G401.6 (cell line): ENCODE results near the gene DTWD1.
"Not testable (repeated sequence)": the region's sequence is repeated elsewhere in the genome, so short reads cannot be mapped to it uniquely, and the experiment has no call there.

Source experiments
- FAIRE-seq: peaks from 2 replicates; lab custom pipeline; 2012; peaks lifted over from hg19 to GRCh38; lab: Jason Lieb, UNC

Gene DTWD1, protein sequence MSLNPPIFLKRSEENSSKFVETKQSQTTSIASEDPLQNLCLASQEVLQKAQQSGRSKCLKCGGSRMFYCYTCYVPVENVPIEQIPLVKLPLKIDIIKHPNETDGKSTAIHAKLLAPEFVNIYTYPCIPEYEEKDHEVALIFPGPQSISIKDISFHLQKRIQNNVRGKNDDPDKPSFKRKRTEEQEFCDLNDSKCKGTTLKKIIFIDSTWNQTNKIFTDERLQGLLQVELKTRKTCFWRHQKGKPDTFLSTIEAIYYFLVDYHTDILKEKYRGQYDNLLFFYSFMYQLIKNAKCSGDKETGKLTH

DNA sequence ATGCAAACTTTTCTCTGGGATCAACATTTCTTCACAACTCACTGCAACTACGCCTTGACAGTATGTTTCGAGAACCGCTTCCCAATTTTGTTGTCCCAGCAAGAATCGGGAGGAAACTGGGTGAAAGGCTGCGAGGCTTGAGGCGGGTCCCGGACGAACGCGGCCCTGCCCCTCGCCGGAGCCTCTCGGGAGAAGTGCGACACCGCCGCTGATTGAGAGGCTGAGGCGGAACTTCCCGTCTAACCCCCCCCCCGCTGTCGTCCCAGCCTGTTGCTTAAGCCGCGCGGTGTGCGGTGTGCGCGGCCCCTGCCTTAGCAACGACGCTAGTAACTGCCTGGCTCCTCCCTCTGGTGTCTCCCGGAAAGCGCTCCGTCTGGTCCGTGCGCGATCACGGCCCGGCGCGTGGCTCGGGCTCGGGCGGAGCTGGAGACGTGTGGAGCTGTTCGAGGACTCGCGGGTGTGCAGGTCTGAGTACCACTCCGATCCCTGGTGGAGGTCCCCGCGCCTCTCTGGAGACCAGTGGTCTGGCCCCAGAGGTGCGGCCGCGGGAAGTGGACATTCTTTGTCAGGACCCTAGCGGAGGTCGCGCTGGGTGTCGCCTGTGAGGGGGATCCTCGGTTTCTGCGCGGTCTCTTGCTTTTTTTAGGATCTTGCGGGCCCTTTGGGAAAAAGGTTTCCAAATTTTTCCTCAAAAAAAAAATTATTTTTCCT is at the start of gene DTWD1, which contains the start of gene FAM227B:
TSS of gene DTWD1 (plus strand) at position 391 of the 711 bp plus-strand sequence. CDS start 4,120 bp downstream, outside the sequence.
TSS of gene FAM227B (minus strand) at position 161 of the 711 bp plus-strand sequence. CDS start 5,647 bp downstream, outside the sequence.
- FAIRE-seq = peak; percentile 94

DNA sequence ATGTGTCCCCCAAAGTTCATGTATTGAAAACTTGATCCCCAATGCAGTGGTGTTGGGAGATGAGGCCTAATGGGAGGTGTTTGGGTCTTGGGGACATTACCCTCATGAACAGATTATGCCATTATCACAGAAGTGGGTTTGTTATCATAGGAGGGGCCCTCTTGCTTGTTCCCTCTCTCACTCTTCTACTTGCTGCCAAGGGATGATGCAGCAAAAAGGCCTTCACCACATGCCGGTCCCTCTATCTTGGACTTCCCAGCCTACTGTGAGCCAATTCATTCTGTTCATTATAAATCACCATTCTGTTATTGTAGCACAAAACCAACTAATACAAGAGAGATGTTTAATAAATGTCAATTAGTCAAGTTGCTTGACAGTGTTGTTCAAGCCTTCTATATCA is 47.4 kb upstream of the DTWD1 start:
- no peak for FAIRE-seq

DNA sequence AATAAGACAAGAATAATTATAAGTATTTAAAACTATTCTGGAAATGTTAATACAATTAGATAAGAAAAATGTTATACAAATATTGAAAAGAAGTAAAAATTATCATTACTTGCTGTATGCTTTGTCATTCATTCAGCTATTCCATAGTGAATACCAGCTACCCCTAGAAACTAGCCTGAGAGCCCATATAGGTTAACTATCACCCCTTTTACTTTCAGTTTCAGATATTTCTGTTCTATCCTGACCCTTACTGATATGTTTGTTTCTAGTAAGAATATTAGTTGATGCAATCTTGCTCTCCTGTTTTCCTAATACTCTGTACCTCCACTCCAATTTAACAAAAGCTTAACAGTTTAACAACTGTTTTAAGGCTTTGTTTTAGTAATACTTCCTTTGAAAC is 31.8 kb upstream of the DTWD1 start:
- FAIRE-seq = no peak

DNA sequence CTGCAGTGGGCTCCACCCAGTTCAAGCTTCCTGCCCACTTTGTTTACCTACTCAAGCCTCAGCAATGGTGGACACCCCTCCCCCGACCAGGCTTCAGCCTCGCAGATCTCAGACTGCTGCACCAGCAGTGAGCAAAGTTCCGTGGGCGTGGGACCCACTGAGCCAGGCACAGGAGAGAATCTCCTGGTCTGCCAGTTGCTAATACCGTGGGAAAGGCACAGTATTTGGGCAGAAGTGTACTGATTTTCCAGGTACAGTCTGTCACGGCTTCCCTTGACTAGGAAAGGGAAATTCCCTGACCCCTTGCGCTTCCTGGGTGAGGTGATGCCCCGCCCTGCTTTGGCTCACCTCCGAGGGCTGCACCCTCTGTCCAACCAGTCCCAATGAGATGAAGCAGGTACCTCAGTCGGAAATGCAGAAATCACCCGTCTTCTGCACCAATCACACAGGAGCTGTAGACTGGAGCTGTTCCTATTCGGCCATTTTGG is 28.0 kb upstream of the DTWD1 start:
- not testable (repeated sequence) for FAIRE-seq

DNA sequence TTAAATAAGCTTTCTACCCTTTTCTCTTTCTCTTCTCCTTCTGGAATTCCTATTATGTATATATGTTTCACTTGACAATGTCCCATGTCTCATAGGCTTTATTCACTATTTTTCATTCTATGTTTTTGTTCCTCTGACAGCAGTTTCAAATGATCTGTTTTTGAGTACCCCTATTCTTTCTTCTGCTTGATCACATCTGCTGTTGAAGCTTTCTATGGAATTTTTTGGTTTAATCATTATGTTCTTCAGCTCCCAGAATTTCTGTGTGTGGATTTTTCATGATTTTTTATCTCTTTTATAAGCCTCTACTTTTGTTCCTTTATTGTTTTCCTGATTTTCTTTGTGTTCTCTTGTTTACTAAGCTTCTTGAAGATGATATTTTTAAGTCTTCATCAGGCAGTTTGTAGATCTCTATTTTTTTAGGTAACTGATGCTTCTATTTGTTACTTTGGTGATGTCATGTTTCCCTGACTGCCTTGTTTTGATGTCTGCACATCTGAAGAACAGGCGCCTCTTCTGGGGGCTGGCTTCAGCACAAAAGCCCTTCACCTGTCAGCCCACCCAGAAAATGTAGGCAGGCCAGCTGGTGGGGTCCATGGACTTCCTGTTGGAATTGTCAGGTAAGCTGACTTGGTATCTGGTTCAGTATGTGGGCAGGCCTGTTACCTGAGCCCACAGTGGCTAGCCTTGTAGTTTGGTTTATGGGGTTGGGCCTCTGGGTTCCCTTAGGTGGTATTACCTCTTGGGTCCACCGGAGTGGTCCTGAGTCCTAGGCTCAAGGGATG is 16.0 kb upstream of the DTWD1 start:
- no peak for FAIRE-seq

DNA sequence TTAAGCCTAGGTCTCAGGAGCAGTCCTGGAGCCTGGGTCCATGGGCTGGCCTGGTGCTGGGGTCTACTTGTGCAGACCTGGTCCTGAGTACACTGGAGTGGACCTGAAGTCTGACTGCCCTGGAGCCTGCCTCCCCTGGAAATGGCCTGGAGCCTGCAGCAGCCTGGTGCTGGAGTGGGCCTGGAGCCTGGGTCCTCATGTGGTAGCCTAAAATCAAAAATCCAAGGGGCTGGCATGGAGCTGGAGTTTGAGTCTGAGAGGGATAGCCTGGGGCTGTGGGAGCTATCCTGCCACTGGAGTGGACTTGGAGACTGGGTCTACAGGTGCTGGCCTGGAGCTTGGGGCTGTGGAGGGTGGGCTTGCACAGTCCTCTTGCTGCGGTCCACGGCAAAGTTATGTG is 15.3 kb upstream of the DTWD1 start:
- FAIRE-seq = no peak

DNA sequence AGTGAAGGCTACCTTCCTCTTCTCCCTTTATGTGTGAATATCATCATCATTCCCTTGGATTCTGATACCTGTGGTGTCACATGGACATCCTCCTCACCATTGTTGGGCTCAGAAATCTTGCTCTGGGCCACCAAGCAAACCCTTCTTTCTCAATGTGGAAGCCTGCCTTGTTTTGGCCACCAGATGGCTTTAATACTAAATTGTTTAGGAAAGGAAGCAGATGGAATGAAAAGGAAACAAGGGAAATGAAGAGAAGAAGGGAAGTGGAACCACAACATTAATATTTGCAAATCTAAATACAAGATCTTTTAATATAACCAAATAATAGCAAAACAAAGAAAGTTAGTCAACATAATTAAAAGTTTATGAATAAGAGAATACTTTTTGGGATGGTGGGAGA is 14.3 kb upstream of the DTWD1 start:
- no peak for FAIRE-seq

DNA sequence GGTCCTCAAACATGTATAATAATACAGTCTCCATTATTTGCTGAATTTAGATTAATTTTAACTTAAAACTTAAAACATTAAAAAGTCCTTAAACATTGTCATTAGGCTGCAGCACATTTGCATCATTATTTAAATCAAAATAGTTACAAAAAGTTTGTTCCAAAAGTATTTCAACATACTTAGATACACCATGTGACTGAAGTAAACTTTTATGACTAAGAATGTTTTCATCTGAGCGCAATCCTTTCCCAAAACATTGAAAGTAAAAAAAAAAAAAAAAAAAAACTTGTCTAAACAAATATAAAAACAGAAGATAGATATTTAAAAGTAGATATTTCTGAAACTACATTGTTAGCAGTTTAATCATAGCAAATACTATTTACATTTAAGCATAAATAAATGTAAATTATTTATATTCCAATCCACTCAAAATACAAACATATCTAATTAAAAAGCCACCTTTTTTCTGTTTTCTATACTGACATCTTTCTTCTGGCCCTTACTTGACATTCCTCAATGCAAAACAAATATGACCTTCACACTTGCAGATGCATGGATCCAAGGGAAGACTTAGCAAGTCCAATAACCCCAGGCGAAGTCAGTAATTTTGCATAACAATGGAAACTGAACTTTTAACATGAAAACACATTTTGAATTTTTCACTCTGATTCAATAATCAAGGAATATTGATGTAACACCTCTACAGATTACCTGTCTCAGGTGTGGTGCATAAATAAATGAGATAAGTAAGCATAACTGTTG is 10.5 kb upstream of the DTWD1 start:
- peak; percentile 60 for FAIRE-seq

DNA sequence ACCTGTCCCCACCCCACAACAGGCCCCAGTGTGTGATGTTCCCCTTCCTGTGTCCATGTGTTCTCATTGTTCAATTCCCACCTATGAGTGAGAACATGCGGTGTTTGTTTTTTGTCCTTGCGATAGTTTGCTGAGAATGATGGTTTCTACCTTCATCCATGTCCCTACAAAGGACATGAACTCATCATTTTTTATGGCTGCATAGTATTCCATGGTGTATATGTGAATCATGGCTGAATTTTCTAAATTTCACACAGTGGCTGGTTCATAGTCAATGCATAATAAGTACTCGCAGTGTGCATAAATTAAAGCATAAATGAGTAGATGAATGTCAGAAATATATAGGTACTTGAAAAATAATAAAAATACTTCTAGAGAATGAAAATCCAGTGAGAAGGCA is 8.6 kb upstream of the DTWD1 start:
- FAIRE-seq = not testable (repeated sequence)

DNA sequence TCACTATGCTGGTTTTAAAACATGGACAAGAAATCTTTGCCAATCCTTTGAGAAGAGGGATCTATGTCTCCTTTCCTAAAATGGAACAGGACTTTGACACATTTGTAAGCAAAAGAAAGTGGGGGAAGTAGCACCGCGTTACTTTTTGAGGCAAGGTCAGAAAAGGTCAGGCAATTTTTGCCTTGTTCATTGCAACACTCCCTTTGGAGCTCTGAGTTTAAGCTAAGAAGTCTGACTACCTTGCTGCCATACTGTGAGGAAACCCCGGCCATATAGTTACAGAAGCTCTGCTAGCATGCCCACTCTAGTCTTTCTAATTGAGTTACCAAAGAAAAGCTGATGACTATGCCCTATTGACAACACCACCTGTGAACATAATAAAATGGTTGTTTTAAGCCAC is 1.6 kb upstream of the DTWD1 start:
- FAIRE-seq = no peak

DNA sequence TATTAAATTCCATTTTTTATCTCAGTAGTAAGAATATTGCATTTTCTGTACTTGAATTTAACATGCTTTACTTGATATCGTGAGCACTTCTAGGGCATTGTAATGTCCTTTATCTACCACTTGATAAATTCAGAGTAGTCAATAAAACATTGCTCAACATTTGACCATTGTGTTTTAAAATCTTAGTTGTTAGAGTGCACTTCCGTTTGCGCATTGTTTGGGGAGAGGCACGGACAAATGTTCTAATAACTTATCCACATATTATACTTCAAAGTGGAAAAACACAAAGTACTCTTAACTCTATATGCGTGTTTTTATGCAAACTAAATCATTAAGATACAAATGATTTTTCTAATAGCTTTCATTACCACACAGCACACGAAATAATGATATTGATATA is 649 bp upstream of the DTWD1 start:
- no peak for FAIRE-seq

DNA sequence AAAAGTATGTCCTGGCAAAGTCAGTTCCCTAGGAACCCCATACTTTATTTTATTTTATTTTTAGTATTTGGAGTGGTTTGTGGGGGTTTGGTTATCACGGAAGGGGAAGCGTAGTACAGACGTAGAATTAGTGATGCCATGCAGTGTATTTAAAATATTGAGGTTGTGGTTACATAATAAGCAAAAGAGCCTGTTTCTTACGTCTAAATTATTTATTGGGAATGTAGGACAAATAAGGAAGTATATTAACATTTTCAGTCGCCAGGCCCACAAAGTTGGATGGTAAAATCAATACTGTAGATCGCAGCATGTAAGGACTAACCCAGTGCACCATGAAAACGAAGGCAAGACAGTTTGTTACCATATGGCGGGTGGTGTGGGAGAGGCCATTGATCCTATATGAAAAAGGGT is 558 bp downstream of the DTWD1 start:
- FAIRE-seq = no peak

DNA sequence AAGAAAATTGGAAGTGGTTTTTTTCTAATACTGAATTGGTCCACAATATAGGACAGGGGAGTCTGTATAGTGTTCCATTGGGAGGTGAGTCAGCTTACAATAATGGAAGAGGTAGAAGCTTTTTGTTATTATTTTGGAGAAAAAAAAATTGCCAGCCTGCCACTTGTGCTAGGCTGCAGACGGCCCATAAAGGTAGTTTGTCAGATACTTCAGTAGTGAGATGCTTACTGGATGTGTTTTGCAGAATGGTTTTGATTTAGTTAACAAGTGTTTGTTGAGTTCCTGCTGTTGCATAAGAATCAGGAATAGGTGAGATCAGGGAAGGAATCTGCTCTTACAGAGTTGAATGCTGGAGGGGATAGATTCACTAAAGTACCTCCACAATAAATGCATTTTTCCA is 1.0 kb downstream of the DTWD1 start:
- FAIRE-seq = no peak

DNA sequence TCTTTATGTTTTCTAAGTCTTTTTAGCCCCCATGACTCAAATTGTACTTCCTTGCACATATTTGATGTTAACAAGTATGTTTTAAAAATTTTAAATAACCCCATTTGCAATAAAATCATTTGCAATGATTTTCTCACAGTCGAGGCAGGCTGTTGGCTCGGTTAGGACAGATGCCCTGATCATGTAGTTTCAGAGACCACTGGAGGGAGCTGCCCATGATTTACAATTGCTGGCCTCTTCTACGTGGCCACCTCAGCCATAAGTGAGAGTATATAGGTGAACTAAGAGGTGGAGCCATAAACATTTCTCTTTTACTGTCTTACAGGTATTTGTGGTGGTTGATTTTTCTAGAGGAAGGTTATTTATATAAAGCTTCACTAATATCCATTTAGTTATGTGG is 1.7 kb downstream of the DTWD1 start:
- no peak for FAIRE-seq

DNA sequence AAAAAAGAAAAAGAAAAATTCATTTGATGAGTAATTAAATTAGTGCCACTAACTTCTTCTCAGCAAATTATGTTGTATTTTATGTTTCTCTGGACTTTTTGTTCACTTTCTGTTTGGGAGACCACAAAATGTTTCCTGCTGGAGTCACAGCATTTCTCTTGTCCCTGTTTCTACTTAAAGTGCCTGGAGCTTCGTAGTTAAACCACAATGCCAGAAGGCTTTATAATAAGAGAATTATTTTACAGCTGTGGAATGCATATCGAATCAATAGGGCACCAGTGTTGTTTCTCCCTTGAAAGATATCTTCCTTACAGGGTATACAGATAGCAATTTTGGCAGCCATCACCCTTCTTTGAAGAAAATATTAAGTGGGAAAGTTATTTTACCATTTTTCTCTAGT is 3.2 kb downstream of the DTWD1 start:
- FAIRE-seq = no peak

DNA sequence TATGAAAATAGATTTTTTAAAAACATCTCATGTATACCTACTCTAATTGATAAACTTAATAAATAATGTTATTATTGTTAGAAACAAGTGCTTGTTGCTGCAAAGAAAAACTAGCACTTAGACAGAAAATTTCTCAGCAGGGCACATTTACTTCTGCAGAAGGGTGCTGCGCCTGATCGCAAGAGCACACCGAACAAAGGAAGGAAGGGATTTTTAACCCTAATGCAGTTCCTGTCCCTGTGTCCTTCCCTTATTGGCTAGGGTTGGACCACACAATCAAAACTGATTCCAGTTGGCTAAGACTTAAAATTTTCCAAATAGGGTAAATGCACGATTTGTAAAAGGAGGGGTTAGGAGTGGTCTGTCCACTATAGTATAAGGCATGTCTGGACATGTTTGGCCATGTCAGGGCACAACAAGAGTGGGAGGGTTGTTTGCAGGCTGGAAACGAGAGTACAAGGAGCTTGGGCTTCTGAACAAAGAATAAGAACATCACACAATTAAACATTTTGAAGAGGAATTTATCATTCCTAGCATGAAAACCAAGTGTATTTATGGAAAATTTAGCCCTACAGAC is 4.7 kb downstream of the DTWD1 start:
- FAIRE-seq = no peak

DNA sequence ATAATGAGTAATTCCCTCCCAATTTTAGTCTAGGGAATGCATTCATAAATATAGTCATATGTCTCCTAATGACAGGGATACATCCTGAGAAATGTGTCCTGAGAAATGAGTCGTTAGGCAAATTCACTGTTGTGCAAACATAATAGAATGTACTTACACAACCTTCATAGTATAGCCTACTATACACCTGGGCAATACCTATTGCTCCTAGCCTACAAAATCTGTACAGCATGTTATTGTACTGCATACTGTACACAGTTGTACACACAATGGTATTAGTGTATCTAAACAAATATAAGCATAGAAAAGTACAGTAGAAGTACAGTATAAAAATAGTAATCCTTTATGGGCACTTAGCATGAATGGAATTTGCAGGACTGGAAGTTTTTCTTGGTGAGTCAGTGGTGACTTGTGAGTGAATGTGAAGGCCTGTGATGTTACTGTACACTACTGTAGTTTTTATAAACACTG is 6.6 kb downstream of the DTWD1 start:
- peak; percentile 90 for FAIRE-seq

DNA sequence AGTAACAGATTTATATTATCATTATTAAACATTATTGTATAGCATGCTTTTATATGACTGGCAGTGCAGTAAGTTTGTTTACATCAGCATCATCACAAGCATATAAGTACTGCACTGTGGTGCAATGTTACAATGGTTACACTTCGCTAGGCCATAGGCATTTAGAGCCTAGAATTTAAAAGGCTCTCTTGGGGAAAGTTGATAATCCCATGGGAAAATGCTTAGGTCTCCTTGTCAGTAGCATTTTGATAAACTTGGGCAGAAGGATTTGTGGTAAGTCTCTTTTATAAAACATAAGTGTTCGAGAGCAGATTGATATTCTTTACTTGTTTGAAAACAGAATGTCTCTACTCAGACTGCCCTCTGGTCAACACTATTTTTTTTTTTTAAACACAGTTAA is 7.5 kb downstream of the DTWD1 start:
- FAIRE-seq = no peak

DNA sequence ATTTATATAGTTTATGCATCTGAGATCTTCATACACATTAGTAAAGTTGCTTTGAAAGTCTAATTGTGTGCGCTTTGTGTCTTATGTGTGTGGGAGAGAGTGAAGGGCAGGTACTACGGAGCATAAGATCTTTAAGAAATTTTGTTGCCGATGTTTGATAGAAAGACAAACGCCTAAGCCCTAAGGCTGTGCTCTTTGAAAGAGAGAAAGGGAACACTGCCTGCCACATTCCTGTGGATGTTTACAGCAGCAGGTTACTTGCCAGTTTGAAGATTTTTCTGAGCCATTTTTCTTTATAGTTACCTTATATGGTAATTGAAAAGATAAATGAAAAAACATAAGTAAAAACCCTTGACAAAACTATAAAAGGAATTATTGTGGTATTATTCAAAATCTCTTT is 17.0 kb downstream of the DTWD1 start:
- FAIRE-seq = no peak

DNA sequence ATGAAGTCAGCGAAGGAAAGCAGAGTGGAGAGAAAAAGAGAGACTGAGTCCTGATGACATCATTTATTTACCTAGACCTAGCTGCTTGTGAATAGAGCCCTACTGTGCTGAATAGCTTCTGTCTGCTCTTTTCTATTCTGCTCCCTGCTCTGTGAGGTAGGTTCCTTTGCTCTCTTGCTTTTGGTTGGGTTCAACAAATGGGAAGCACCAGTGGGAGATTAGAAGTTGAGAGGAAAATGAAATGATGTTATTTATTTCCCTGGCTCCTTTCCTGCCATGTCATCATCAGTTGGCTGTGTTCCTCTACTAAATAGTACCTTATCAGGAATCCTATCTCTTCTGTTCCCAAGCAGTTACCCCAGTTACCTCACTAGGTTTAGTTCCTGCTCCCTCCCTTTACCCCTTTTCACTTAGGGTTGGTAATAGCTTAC is 23.5 kb downstream of the DTWD1 start:
- no peak for FAIRE-seq

DNA sequence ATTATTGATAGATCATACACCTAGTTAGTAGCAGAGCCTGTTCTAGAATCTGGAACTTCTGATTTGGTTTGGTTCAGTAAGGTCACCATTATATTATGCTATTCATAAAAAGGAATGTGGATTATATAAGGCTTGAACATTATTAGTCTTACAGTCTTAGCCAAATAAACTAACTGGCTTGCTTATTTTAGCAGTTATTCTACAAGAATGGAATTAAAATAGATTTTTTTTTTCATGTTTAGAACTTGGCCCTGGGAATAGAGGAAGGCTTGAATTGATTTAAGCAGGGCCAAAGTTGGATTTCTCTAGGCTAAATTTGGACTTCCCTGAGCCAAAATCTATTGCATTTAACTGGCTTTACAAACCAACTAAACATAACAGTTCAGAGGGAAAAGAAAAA is 24.4 kb downstream of the DTWD1 start:
- no peak for FAIRE-seq

DNA sequence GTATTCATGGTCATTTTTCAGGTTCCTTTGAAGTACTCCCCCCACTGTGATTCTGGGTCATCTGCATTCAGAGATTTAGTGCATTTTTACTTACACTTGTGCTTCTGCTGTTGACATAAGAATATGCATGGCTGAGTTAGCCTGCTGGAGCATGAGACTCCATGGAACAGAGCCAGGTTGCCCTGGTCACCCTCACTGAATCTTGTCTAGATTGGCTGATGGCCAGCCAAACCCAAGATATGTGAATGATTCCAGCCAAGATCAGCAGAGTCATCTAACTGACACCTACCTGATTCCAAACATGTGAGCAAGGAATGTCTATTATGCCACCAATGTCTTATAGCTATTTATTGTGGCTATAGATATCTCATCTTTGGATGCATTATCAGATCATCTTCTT is 25.1 kb downstream of the DTWD1 start:
- no peak for FAIRE-seq
